GM21528 (cell line): ENCODE measurements around the gene C1orf56.

Experiments
- ATAC-seq: cut with Tn5 transposase; IDR thresholded peaks from one replicate; pipeline ENCODE4 v1.9.1; 2021; ENCODE audit warnings: mild to moderate bottlenecking, moderate library complexity; ENCODE audit not compliant: unreplicated experiment, low FRiP score

Gene C1orf56

GRCh38 chr1:151013518-151013917 is 34.0 kb upstream of the C1orf56 start:
- no peak for ATAC-seq

- no peak for ATAC-seq
Observed at GRCh38 chr1:151024540-151025146, 22.9 kb upstream of the C1orf56 start.

- no peak for ATAC-seq
Observed at GRCh38 chr1:151026460-151026859, 21.1 kb upstream of the C1orf56 start.

- no peak for ATAC-seq
Observed at GRCh38 chr1:151032164-151032563, 15.4 kb upstream of the C1orf56 start.

- ATAC-seq = no peak
Observed at GRCh38 chr1:151035167-151035566, 12.4 kb upstream of the C1orf56 start.

GRCh38 chr1:151036356-151036755 is 11.2 kb upstream of the C1orf56 start, which contains the start of gene BNIPL:
BNIPL (plus strand) TSS chr1:151036586; CDS start chr1:151036726, 140 bp downstream.
- no peak for ATAC-seq

- no peak for ATAC-seq
Observed at GRCh38 chr1:151037032-151037431, 10.5 kb upstream of the C1orf56 start.

GRCh38 chr1:151039521-151039920 is 8.0 kb upstream of the C1orf56 start:
- no peak for ATAC-seq

GRCh38 chr1:151043163-151043562 is 4.4 kb upstream of the C1orf56 start:
- ATAC-seq = no peak

- no peak for ATAC-seq
Observed at GRCh38 chr1:151047925-151048644, 534 bp downstream of the C1orf56 start.

GRCh38 chr1:151048645-151049032 is 1.1 kb downstream of the C1orf56 start:
- no peak for ATAC-seq

GRCh38 chr1:151049458-151049857 is 1.9 kb downstream of the C1orf56 start:
- ATAC-seq = no peak

GRCh38 chr1:151050051-151050688 is 2.6 kb downstream of the C1orf56 start:
- no peak for ATAC-seq

GRCh38 chr1:151051356-151052009 is 3.9 kb downstream of the C1orf56 start:
- ATAC-seq = no peak

GRCh38 chr1:151054971-151055547 is 7.5 kb downstream of the C1orf56 start:
- ATAC-seq = no peak

GRCh38 chr1:151055581-151055980 is 8.0 kb downstream of the C1orf56 start:
- no peak for ATAC-seq

- ATAC-seq = no peak
Observed at GRCh38 chr1:151056149-151056548, 8.6 kb downstream of the C1orf56 start.

GRCh38 chr1:151058692-151059091 is 11.1 kb downstream of the C1orf56 start:
- ATAC-seq = no peak

- ATAC-seq = peak; percentile 69
Observed at GRCh38 chr1:151059109-151060006, 11.8 kb downstream of the C1orf56 start, which contains the start of gene CDC42SE1. CDC42SE1 (minus strand) TSS chr1:151059622; CDS start chr1:151055730, 3,892 bp downstream.
